Colonic mucosa (tissue), 4 donors: ENCODE data around the gene TUSC2. TPM values are rescaled to one million over a fixed set of nuclear protein-coding genes. Genes with fewer than 3 reads are reported as not detected.

ENCODE experiments used
- DNase-seq: peaks from one replicate; pipeline ENCODE4 v3.0.0-alpha.2; 2020
- H3K27ac ChIP-seq: fragments of 200-600 bp; one replicate; pipeline ENCODE4 v1.8.0; 2021
- H3K27me3 ChIP-seq: fragments of 200-600 bp; one replicate; pipeline ENCODE4 v1.8.0; 2021
- H3K36me3 ChIP-seq: fragments of 200-600 bp; one replicate; pipeline ENCODE4 v1.8.0; 2021
- H3K4me1 ChIP-seq: fragments of 200-600 bp; one replicate; pipeline ENCODE4 v1.8.0; 2021; ENCODE audit warnings: mild to moderate bottlenecking
- H3K4me3 ChIP-seq: fragments of 200-600 bp; one replicate; pipeline ENCODE4 v1.8.0; 2021
- H3K9ac ChIP-seq, 2 donors: one replicate each; pipeline ENCODE4 v1.7.0; 2013; ENCODE audit warnings: control low read depth in 2 of 2, low read depth in 2 of 2, low read length in 2 of 2
- H3K9me3 ChIP-seq: fragments of 200-600 bp; one replicate; pipeline ENCODE4 v1.8.0; 2021
- CTCF ChIP-seq: fragments of 200-600 bp; IDR thresholded peaks from one replicate; pipeline ENCODE4 v1.8.0; 2022; ENCODE audit warnings: antibody characterized with exemption, mild to moderate bottlenecking
- intact Hi-C: fragments of 100-400 bp; cut with DNase I; formaldehyde crosslinking; loops from one replicate; pipeline ENCODE4 v1.14.1; 2022
- total RNA-seq, 2 donors: library from RNA; stranded (reverse); fragmentation: NEBNext Ultra II Directional in 1 of 2; extraction: Animal tissue kit (Norgen Biotek cat#: 25700) in 1 of 2; gene quantifications; one replicate each; pipeline ENCODE4 v1.2.1, GENCODE V29; 2021
- donor health status: healthy.
- donor health status: DM: no; HTN: no; CAD: no.
- donor health status: DM: no; HTN: no; CAD: no.

The TUSC2 gene, protein sequence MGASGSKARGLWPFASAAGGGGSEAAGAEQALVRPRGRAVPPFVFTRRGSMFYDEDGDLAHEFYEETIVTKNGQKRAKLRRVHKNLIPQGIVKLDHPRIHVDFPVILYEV
- 10 to 100 TPM; 26.1 to 39.5 TPM for total RNA-seq

GRCh38 chr3:50327943-50328691, at the start of gene TUSC2:
TUSC2 (minus strand) TSS chr3:50328223; CDS start chr3:50328099, 124 bp downstream.
- Histone ChIP-seq H3K4me1 (peaks cover 13% of the 10 kb centered on the region), H3K36me3 (peaks cover 20% of the 10 kb centered on the region), H3K4me3 (peak within 1 kb of the TSS; percentile 97), H3K27ac (peak within 1 kb of the TSS; percentile 83), H3K27me3 (no peaks in the 10 kb centered on the region), H3K9me3 (no peaks in the 10 kb centered on the region), H3K9ac (peak within 1 kb of the TSS; percentile 90 to 94)
- DNase-seq: peak; percentile 98
- no peak for TF ChIP-seq CTCF
- intact Hi-C loops: loop anchor here (10.0 kb wide), 1 partner anchor 53 kb away; the partner anchor contains the start of gene LSMEM2

GRCh38 chr3:50375258-50375931, 47.4 kb upstream of the TUSC2 start:
- Histone ChIP-seq H3K9me3 (no peaks in the 10 kb centered on the region), H3K27ac (no peak overlapping the region), H3K27me3 (no peaks in the 10 kb centered on the region), H3K36me3 (no peaks in the 10 kb centered on the region), H3K4me3 (no peak overlapping the region), H3K9ac (no peak overlapping the region), H3K4me1 (no peaks in the 10 kb centered on the region)
- no peak for TF ChIP-seq CTCF
- intact Hi-C loops: no loop called here
- no peak for DNase-seq

DNA sequence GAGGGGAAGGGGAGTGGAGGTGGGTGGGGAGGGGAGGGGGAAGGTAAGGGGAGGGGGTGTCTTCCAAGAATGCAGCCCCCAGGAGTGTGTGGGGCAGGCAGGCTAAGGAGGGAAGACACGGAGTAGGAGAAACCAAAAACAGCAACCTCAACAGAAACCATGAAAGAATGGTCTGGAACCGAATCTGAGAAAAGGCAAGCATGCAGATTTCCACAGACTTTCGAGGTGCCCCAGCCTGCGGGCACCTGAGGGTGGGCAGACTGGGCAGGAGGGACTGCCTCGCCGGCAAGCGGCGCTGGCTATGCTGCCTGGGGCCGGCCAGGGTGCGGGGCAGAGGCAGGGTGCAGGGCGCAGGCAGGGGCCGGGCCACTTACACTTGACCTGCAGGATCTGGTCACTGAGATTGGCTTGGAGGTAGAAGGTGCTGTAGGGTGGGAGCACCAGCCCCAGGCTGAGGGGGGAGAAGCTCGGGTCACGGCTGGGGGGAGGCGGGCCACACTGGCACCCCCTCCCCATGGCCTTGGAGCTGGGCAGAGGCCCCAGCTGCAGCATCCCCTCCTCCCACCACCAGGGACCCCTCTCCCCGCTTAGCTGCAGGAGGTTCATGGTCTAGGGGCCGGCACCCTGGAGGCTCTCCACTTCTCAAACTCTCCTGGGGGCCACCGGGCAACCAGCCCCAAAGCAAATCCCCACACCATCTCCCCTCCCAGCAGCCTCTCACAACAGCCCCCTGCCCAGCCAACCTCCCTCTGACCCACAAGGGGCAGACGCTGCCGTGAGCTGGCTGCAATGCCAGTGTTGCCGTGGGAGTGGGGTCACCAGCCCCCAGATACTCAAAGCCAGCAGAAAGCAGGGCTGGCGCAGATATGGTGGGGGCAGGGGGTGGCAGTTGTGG, 46.6 kb upstream of the TUSC2 start:
- no peaks in the 10 kb centered on the region for H3K4me1 ChIP-seq
- TF ChIP-seq CTCF: no peak
- H3K4me3 ChIP-seq: no peak overlapping the region
- no peaks in the 10 kb centered on the region for H3K36me3 ChIP-seq
- H3K27ac ChIP-seq: no peak overlapping the region
- H3K9ac ChIP-seq: no peak overlapping the region
- no peaks in the 10 kb centered on the region for H3K27me3 ChIP-seq
- no peaks in the 10 kb centered on the region for H3K9me3 ChIP-seq
- intact Hi-C loops: no loop called here
- DNase-seq: no peak

DNA sequence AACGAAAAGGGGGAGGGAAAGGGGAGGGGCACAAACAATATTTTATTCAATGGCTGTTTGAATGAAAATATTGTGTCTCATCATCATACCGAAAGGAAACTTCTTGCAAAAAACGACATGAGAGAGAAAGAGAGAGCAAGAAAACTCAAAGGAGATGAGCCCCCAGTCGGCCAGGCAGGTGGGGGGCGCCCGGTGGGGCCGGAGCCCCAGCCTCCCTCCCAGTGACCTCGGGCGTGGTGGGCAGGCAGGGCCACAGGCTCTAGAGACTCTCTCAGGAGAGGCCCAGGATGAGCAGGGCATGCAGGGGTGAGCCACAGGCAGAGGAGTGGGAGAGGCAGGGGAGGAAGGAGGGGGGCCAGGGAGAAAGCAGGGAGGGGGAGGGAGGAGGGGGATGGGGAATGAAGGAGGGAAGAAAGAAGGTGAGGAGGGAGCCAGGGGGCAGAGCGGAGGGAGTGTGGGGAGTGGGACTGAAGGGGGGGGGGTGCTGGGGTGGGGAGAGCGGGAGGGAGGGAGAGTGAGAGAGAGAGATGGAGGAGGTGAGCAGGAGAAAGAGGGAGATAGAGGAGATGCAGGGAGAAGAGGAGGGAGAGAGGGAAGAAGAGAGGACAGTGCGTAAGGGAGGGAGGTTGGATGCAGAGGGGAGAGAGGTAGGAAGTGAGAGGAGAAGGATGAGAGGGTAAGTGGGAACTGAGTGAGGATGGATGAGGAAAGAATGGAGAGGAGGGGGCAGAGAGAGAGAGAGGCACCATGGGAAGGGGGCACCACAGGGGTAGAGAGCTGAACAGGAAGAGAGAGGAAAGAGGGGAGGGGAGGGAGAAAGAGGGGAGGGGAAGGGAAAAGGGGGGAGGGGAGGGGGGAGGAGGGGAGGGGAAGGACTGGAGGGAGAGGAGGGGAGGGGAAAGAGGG, 45.4 kb upstream of the TUSC2 start:
- H3K27ac ChIP-seq: no peak overlapping the region
- no peaks in the 10 kb centered on the region for H3K36me3 ChIP-seq
- no peaks in the 10 kb centered on the region for H3K9me3 ChIP-seq
- TF ChIP-seq CTCF: no peak
- intact Hi-C loops: no loop called here
- no peaks in the 10 kb centered on the region for H3K4me1 ChIP-seq
- no peak for DNase-seq
- H3K9ac ChIP-seq: no peak overlapping the region
- H3K4me3 ChIP-seq: no peak overlapping the region
- no peaks in the 10 kb centered on the region for H3K27me3 ChIP-seq
